Keratinocyte (primary cell): ENCODE data around the gene ITIH2.

Source experiments
- EZH2 ChIP-seq: IDR thresholded peaks from one replicate; pipeline ENCODE4 v1.6.1; 2012; ENCODE audit warnings: inconsistent platforms, mild to moderate bottlenecking, low read length, moderate library complexity
- TF ChIP-seq, protein P1 (sequence below), 3 experiments: IDR thresholded peaks in 1 of 3; conservative IDR thresholded peaks in 1 of 3; optimal IDR thresholded peaks in 1 of 3; 2 replicates in 2 of 3; 3 replicates in 1 of 3; pipeline versions ENCODE3 to v1.5.1; 2011; ENCODE audit warnings: low read length in 3 of 3, mild to moderate bottlenecking in 3 of 3, moderate library complexity in 2 of 3, control low read depth in 1 of 3, inconsistent platforms in 1 of 3; ENCODE audit not compliant: insufficient read depth in 2 of 3; ENCODE audit errors: extremely low read depth in 1 of 3

GRCh38 chr10:7722927-7723529 lies 19.9 kb downstream of the ITIH2 start:
- TF ChIP-seq, protein P1, sequence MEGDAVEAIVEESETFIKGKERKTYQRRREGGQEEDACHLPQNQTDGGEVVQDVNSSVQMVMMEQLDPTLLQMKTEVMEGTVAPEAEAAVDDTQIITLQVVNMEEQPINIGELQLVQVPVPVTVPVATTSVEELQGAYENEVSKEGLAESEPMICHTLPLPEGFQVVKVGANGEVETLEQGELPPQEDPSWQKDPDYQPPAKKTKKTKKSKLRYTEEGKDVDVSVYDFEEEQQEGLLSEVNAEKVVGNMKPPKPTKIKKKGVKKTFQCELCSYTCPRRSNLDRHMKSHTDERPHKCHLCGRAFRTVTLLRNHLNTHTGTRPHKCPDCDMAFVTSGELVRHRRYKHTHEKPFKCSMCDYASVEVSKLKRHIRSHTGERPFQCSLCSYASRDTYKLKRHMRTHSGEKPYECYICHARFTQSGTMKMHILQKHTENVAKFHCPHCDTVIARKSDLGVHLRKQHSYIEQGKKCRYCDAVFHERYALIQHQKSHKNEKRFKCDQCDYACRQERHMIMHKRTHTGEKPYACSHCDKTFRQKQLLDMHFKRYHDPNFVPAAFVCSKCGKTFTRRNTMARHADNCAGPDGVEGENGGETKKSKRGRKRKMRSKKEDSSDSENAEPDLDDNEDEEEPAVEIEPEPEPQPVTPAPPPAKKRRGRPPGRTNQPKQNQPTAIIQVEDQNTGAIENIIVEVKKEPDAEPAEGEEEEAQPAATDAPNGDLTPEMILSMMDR (optimal IDR thresholded peaks at IDR 0.05 in 1 of 3, IDR thresholded peaks at IDR 0.05 in 1 of 3, conservative IDR thresholded peaks at IDR 0.05 in 1 of 3; ENCODE audit: extremely low read depth in 1 of 3, insufficient read depth in 2 of 3, low read length in 3 of 3), result no peak
- no peak for TF ChIP-seq EZH2
